HCT116 (cell line): ENCODE measurements around the gene DPEP3. TPM values are rescaled to one million over a fixed set of nuclear protein-coding genes. Genes with fewer than 3 reads are reported as not detected.

Experiments used
- ATAC-seq: fragments of 200-7000 bp; cut with Tn5 transposase; 2 replicates; pipeline ENCODE4 v1.9.1; 2020; ENCODE audit warnings: mild to moderate bottlenecking, moderate library complexity
- BruUV-seq: library from RNA; stranded (reverse); fragments of 400-500 nt; replicated peaks from 2 replicates; lab custom pipeline; 2021; lab: Mats Ljungman, UMichigan
- CTCF ChIA-PET: fragments of 300-600 bp; sonication (Branson Sonifier 250); formaldehyde crosslinking; loops from one replicate; lab custom pipeline; 2021; ENCODE audit warnings: antibody characterized with exemption; lab: Charles Lee
- POLR2A ChIA-PET: fragments of 300-600, 350-600 bp; sonication (Branson Sonifier 250); formaldehyde crosslinking; loops from one replicate; lab custom pipeline; 2021; ENCODE audit warnings: antibody characterized with exemption; lab: Charles Lee
- RAD21 ChIA-PET, 2 experiments: fragments of 300-600 bp; sonication (Branson Sonifier 250); formaldehyde crosslinking; loops; one replicate each; lab custom pipeline; 2023; ENCODE audit warnings: low total read pairs in 2 of 2; ENCODE audit not compliant: uncharacterized antibody in 2 of 2, unreplicated experiment in 2 of 2, low non-redundant PET in 1 of 2; lab: Charles Lee
- DNase-seq: peaks from one replicate; pipeline ENCODE4 v3.0.0-alpha.2; 2010; ENCODE audit warnings: low read depth, low spot score
- H2AFZ ChIP-seq: fragments of 200-600 bp; shearing (Covaris generic), sonication (generic); 2 replicates; pipeline ENCODE4 v1.6.1; 2017; ENCODE audit warnings: low read depth, mixed run types, mixed read lengths, antibody characterized with exemption, low read length; ENCODE audit not compliant: poor library complexity, severe bottlenecking
- H3K27ac ChIP-seq: 2 replicates; pipeline ENCODE4 v1.5.1; 2012; ENCODE audit warnings: low read depth, low read length
- H3K27me3 ChIP-seq: fragments of 200-600 bp; sonication (generic); 2 replicates; pipeline ENCODE4 v1.6.1; 2016; ENCODE audit warnings: mixed run types, low read length, mixed read lengths; ENCODE audit not compliant: insufficient read depth
- H3K36me3 ChIP-seq, 2 experiments: fragments of 200-500 bp in 1 of 2; fragments of 200-600 bp in 1 of 2; sonication (Bioruptor generic) in 1 of 2; sonication (generic) in 1 of 2; 2 replicates each; pipeline versions ENCODE4 v1.5.1 to v1.6.1; 2014 to 2016; ENCODE audit warnings: low read length in 2 of 2, inconsistent platforms in 1 of 2, mixed read lengths in 1 of 2, mixed run types in 1 of 2; ENCODE audit not compliant: insufficient read depth in 2 of 2, control insufficient read depth in 1 of 2
- H3K4me1 ChIP-seq, 2 experiments: fragments of 200-600 bp in 1 of 2; sonication (generic) in 1 of 2; 2 replicates each; pipeline versions ENCODE4 v1.5.1 to v1.6.1; 2012 to 2017; ENCODE audit warnings: low read length in 2 of 2, inconsistent platforms in 1 of 2, mild to moderate bottlenecking in 1 of 2, mixed read lengths in 1 of 2, mixed run types in 1 of 2, moderate library complexity in 1 of 2; ENCODE audit not compliant: insufficient read depth in 2 of 2, control insufficient read depth in 1 of 2
- H3K4me2 ChIP-seq: fragments of 200-600 bp; sonication (generic); 2 replicates; pipeline ENCODE4 v1.6.1; 2017; ENCODE audit warnings: mixed run types, low read length, mixed read lengths
- H3K4me3 ChIP-seq, 2 experiments: fragments of 200-600 bp in 1 of 2; sonication (generic) in 1 of 2; replicated peaks in 1 of 2; 2 replicates each; pipeline ENCODE4 v1.5.1; 2011 to 2016; ENCODE audit warnings: low read length in 2 of 2, control low read depth in 1 of 2, low read depth in 1 of 2, mild to moderate bottlenecking in 1 of 2, mixed read lengths in 1 of 2, mixed run types in 1 of 2
- H3K79me2 ChIP-seq: fragments of 200-600 bp; sonication (generic); 2 replicates; pipeline ENCODE4 v1.6.1; 2017; ENCODE audit warnings: mild to moderate bottlenecking, mixed run types, low read length, moderate library complexity, mixed read lengths; ENCODE audit not compliant: insufficient read depth
- H3K9ac ChIP-seq: fragments of 200-600 bp; sonication (generic); 2 replicates; pipeline ENCODE4 v1.6.1; 2016; ENCODE audit warnings: low read length, mixed read lengths
- H3K9me2 ChIP-seq: fragments of 200-600 bp; sonication (generic), shearing (Covaris generic); 2 replicates; pipeline ENCODE4 v1.6.1; 2017; ENCODE audit warnings: mixed run types, mild to moderate bottlenecking, moderate library complexity; ENCODE audit not compliant: insufficient read depth
- H3K9me3 ChIP-seq, 2 experiments: fragments of 200-500 bp in 1 of 2; fragments of 200-600 bp in 1 of 2; sonication (Bioruptor generic) in 1 of 2; sonication (generic) in 1 of 2; 2 replicates each; pipeline ENCODE4 v1.6.1; 2014 to 2017; ENCODE audit warnings: low read length in 2 of 2, mixed read lengths in 2 of 2, inconsistent platforms in 1 of 2, low read depth in 1 of 2, mild to moderate bottlenecking in 1 of 2, mixed run types in 1 of 2, moderate library complexity in 1 of 2; ENCODE audit not compliant: control insufficient read depth in 1 of 2, insufficient read depth in 1 of 2
- H4K20me1 ChIP-seq: fragments of 200-600 bp; sonication (generic), shearing (Covaris generic); 2 replicates; pipeline ENCODE4 v1.6.1; 2017; ENCODE audit warnings: mixed run types, mild to moderate bottlenecking, moderate library complexity; ENCODE audit not compliant: insufficient read depth
- CBX3 ChIP-seq: IDR thresholded peaks from 2 replicates; pipeline ENCODE4 v1.6.1; 2012; ENCODE audit warnings: low read depth
- EGR1 ChIP-seq: IDR thresholded peaks from 2 replicates; pipeline ENCODE4 v1.6.1; 2012; ENCODE audit warnings: low read depth
- ELF1 ChIP-seq: IDR thresholded peaks from 2 replicates; pipeline ENCODE4 v1.6.1; 2012; ENCODE audit warnings: low read depth, borderline replicate concordance
- EZH2phosphoT487 ChIP-seq: fragments of 200-600 bp; IDR thresholded peaks from 2 replicates; pipeline ENCODE4 v1.6.1; 2018; ENCODE audit warnings: antibody characterized with exemption, borderline replicate concordance
- FOSL1 ChIP-seq: IDR thresholded peaks from 2 replicates; pipeline ENCODE4 v1.6.1; 2012; ENCODE audit warnings: low read depth
- POLR2A ChIP-seq: IDR thresholded peaks from 2 replicates; pipeline ENCODE4 v1.7.0; 2011; ENCODE audit warnings: borderline replicate concordance; ENCODE audit not compliant: insufficient read depth, insufficient read length; ENCODE audit errors: extremely low read depth
- POLR2AphosphoS5 ChIP-seq: IDR thresholded peaks from 2 replicates; pipeline ENCODE4 v1.6.1; 2011; ENCODE audit warnings: mild to moderate bottlenecking, low read depth, low read length, moderate library complexity
- RAD21 ChIP-seq: IDR thresholded peaks from 2 replicates; pipeline ENCODE4 v1.6.1; 2012; ENCODE audit warnings: low read depth, mild to moderate bottlenecking
- SIN3A ChIP-seq: IDR thresholded peaks from 2 replicates; pipeline ENCODE4 v1.6.1; 2012; ENCODE audit warnings: low read depth
- SRF ChIP-seq: IDR thresholded peaks from 2 replicates; pipeline ENCODE4 v1.6.1; 2012; ENCODE audit warnings: low read depth
- TCF7L2 ChIP-seq: IDR thresholded peaks from 2 replicates; pipeline ENCODE4 v1.7.0; 2011; ENCODE audit warnings: borderline replicate concordance, inconsistent platforms; ENCODE audit not compliant: insufficient read depth, insufficient read length; ENCODE audit errors: extremely low read depth
- YY1 ChIP-seq: IDR thresholded peaks from 2 replicates; pipeline ENCODE4 v1.6.1; 2011; ENCODE audit warnings: low read length, low read depth, moderate library complexity, mild to moderate bottlenecking; ENCODE audit not compliant: insufficient replicate concordance; ENCODE audit errors: extremely low read depth
- ZNF274 ChIP-seq: fragments of 200-500 bp; sonication (Bioruptor generic); IDR thresholded peaks from 2 replicates; pipeline ENCODE4 v1.6.1; 2014; ENCODE audit warnings: mild to moderate bottlenecking, low read depth, low read length, inconsistent platforms
- intact Hi-C: fragments of 100-400 bp; cut with micrococcal nuclease; formaldehyde crosslinking; loops from 2 replicates; pipeline ENCODE4 v1.10.0; 2022
- total RNA-seq: library from RNA; stranded (reverse); gene quantifications from one replicate; pipeline ENCODE4 v1.2.1, GENCODE V29; 2021; ENCODE audit not compliant: unreplicated experiment
- TF ChIP-seq, protein P1 (sequence below): IDR thresholded peaks from 2 replicates; pipeline ENCODE4 v1.6.1; 2012
- TF ChIP-seq, protein P2 (sequence below), 3 experiments: fragments of 200-600 bp in 1 of 3; sonication (generic) in 1 of 3; IDR thresholded peaks in 2 of 3; conservative IDR thresholded peaks in 1 of 3; 2 replicates each; pipeline ENCODE4 v1.5.1; 2012 to 2017; ENCODE audit warnings: low read depth in 2 of 3, low read length in 2 of 3, antibody characterized with exemption in 1 of 3, borderline replicate concordance in 1 of 3, control low read depth in 1 of 3, mild to moderate bottlenecking in 1 of 3, mixed read lengths in 1 of 3, mixed run types in 1 of 3, moderate library complexity in 1 of 3; ENCODE audit not compliant: insufficient read depth in 1 of 3
- TF ChIP-seq, protein P3 (sequence below): IDR thresholded peaks from 2 replicates; pipeline ENCODE4 v1.6.1; 2011; ENCODE audit warnings: mild to moderate bottlenecking, low read length, moderate library complexity; ENCODE audit not compliant: insufficient replicate concordance; ENCODE audit errors: extremely low read depth
- TF ChIP-seq, protein P4 (sequence below): IDR thresholded peaks from 2 replicates; pipeline ENCODE4 v1.6.1; 2012; ENCODE audit warnings: low read depth
- TF ChIP-seq, protein P5 (sequence below): IDR thresholded peaks from 2 replicates; pipeline ENCODE4 v1.6.1; 2012

Gene DPEP3
- total RNA-seq, 1 experiment from 2014 or later: not detected

DNA sequence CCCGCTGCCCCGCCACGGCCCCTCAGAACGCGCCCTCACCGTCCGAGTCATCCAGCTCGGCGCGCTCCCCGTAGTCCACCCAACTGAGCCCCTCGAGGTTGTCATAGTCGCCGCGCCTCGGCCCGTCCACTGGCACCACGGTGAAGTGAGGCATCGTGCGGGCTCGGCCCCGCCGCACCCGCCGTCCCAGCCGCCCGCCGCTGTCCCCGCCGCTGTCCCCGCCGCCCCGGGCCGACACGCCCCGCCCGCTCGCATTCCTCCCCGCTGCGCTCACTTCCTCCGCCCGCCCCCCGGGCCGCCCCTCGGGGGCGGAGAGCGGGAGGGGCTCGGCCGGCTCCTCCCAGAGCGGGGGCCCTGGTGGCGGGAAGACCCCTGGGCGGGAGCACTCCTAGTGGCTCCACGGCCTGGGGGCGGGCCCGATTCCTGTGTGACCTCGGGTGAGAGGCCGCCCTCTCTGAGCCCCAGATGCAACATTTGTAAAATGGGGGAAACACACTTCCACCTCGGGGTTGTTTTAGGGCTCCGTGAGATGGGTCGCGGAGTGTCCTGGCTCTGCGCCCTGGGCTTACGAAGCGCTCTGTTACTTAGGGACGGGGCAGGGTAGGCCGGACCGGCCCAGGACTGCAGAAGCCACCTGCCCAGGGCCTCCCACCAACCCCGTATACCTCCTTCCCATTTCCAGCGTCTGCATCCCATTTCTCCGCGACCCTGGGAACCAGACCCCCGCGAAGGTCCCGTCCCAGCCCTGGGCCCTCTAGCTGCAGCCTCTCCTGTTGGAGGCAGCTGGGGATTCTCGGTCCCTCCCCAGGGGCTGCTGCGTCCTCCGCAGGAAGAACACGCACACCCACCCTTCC, 11.7 kb downstream of the DPEP3 start, which contains the start of gene SLC12A4:
TSS of gene SLC12A4 (minus strand) at position 238 of the 854 bp plus-strand sequence. CDS start at position 154, 84 bp downstream.
- no TSS peak for BruUV-seq
- POLR2A ChIA-PET: no interaction called here
- Histone ChIP-seq H3K4me2 (peak within 1 kb of the TSS; percentile 87), H3K9me3 (no peaks in the 10 kb centered on the region), H3K27me3 (no peaks in the 10 kb centered on the region), H3K4me3 (peak within 1 kb of the TSS; percentile 86), H2AFZ (peak within 1 kb of the TSS; percentile 20), H3K27ac (peak within 1 kb of the TSS; percentile 87), H3K4me1 (peaks cover 21 to 26% of the 10 kb centered on the region in 2 experiments), H3K9me2 (no peaks in the 10 kb centered on the region), H3K36me3 (no peaks in the 10 kb centered on the region), H4K20me1 (no peaks in the 10 kb centered on the region), H3K9ac (peak within 1 kb of the TSS; percentile 92), H3K79me2 (peaks cover 32% of the 10 kb centered on the region)
- intact Hi-C loops: no loop called here
- DNase-seq (peak; percentile 19), ATAC-seq (peak; percentile 83)
- RAD21 ChIA-PET: no interaction called here
- CTCF ChIA-PET: interaction anchor here (0.6 kb wide), 1 partner anchor 20 kb away, joined by 3 read pairs; no protein-coding TSS in a partner anchor
- TF ChIP-seq TCF7L2 (no peak), CBX3 (no peak), POLR2AphosphoS5 (peak; percentile 77), ZNF274 (no peak), YY1 (no peak), SIN3A (no peak), SRF (no peak), EGR1 (peak; percentile 82), RAD21 (no peak), EZH2phosphoT487 (no peak), POLR2A (peak; percentile 33), ELF1 (no peak), FOSL1 (no peak)
- TF ChIP-seq, protein P1, sequence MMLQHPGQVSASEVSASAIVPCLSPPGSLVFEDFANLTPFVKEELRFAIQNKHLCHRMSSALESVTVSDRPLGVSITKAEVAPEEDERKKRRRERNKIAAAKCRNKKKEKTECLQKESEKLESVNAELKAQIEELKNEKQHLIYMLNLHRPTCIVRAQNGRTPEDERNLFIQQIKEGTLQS: no peak
- TF ChIP-seq, protein P2, sequence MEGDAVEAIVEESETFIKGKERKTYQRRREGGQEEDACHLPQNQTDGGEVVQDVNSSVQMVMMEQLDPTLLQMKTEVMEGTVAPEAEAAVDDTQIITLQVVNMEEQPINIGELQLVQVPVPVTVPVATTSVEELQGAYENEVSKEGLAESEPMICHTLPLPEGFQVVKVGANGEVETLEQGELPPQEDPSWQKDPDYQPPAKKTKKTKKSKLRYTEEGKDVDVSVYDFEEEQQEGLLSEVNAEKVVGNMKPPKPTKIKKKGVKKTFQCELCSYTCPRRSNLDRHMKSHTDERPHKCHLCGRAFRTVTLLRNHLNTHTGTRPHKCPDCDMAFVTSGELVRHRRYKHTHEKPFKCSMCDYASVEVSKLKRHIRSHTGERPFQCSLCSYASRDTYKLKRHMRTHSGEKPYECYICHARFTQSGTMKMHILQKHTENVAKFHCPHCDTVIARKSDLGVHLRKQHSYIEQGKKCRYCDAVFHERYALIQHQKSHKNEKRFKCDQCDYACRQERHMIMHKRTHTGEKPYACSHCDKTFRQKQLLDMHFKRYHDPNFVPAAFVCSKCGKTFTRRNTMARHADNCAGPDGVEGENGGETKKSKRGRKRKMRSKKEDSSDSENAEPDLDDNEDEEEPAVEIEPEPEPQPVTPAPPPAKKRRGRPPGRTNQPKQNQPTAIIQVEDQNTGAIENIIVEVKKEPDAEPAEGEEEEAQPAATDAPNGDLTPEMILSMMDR (IDR thresholded peaks at IDR 0.05 in 2 of 3, conservative IDR thresholded peaks at IDR 0.05 in 1 of 3; ENCODE audit: borderline replicate concordance in 1 of 3, insufficient read depth in 1 of 3, low read depth in 2 of 3, low read length in 2 of 3): no peak
- TF ChIP-seq, protein P3, sequence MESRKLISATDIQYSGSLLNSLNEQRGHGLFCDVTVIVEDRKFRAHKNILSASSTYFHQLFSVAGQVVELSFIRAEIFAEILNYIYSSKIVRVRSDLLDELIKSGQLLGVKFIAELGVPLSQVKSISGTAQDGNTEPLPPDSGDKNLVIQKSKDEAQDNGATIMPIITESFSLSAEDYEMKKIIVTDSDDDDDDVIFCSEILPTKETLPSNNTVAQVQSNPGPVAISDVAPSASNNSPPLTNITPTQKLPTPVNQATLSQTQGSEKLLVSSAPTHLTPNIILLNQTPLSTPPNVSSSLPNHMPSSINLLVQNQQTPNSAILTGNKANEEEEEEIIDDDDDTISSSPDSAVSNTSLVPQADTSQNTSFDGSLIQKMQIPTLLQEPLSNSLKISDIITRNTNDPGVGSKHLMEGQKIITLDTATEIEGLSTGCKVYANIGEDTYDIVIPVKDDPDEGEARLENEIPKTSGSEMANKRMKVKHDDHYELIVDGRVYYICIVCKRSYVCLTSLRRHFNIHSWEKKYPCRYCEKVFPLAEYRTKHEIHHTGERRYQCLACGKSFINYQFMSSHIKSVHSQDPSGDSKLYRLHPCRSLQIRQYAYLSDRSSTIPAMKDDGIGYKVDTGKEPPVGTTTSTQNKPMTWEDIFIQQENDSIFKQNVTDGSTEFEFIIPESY: peak; percentile 62
- TF ChIP-seq, protein P4, sequence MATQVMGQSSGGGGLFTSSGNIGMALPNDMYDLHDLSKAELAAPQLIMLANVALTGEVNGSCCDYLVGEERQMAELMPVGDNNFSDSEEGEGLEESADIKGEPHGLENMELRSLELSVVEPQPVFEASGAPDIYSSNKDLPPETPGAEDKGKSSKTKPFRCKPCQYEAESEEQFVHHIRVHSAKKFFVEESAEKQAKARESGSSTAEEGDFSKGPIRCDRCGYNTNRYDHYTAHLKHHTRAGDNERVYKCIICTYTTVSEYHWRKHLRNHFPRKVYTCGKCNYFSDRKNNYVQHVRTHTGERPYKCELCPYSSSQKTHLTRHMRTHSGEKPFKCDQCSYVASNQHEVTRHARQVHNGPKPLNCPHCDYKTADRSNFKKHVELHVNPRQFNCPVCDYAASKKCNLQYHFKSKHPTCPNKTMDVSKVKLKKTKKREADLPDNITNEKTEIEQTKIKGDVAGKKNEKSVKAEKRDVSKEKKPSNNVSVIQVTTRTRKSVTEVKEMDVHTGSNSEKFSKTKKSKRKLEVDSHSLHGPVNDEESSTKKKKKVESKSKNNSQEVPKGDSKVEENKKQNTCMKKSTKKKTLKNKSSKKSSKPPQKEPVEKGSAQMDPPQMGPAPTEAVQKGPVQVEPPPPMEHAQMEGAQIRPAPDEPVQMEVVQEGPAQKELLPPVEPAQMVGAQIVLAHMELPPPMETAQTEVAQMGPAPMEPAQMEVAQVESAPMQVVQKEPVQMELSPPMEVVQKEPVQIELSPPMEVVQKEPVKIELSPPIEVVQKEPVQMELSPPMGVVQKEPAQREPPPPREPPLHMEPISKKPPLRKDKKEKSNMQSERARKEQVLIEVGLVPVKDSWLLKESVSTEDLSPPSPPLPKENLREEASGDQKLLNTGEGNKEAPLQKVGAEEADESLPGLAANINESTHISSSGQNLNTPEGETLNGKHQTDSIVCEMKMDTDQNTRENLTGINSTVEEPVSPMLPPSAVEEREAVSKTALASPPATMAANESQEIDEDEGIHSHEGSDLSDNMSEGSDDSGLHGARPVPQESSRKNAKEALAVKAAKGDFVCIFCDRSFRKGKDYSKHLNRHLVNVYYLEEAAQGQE: no peak
- TF ChIP-seq, protein P5, sequence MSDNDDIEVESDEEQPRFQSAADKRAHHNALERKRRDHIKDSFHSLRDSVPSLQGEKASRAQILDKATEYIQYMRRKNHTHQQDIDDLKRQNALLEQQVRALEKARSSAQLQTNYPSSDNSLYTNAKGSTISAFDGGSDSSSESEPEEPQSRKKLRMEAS: no peak
